GM18517 (cell line): ENCODE data around the gene ANKRD44.
"Not testable (repeated sequence)": the region's sequence is repeated elsewhere in the genome, so short reads cannot be mapped to it uniquely, and the experiment has no call there.

ENCODE experiments used
- ATAC-seq: cut with Tn5 transposase; IDR thresholded peaks from one replicate; pipeline ENCODE4 v1.9.1; 2021; ENCODE audit warnings: mild to moderate bottlenecking, moderate library complexity; ENCODE audit not compliant: unreplicated experiment

Gene ANKRD44

GRCh38 chr2:197310271-197310985 lies at the start of gene ANKRD44:
ANKRD44 (minus strand) TSS chr2:197310780; CDS start chr2:197310604, 176 bp downstream.
- peak; percentile 50 for ATAC-seq

GRCh38 chr2:197359859-197360258 lies 49.3 kb upstream of the ANKRD44 start:
- ATAC-seq = no peak

DNA sequence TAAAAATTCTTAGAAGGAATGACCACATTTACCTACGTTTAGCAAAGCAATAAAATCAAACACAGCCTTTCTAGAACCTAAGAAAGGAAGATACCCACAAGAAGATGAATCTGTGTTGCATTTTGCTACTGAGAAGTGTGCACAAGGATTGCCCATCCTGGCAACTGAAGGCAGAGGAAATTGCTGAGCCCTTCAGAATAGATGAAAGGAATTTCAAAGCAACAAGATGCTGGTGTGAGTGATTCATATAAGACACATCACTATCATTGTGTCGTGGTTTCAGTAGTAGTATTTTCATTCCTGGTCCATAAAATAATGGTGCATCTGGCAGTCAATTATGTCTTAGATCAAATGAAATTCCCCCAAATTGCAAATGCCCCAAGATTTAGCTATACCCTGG lies 48.4 kb upstream of the ANKRD44 start:
- no peak for ATAC-seq

- ATAC-seq = no peak
These were observed 47.4 kb upstream of the ANKRD44 start for GRCh38 chr2:197357986-197358385.

- no peak for ATAC-seq
These were observed 45.6 kb upstream of the ANKRD44 start for GRCh38 chr2:197356136-197356535.

GRCh38 chr2:197354169-197354558 lies 43.6 kb upstream of the ANKRD44 start:
- ATAC-seq = no peak

- no peak for ATAC-seq
These were observed 43.0 kb upstream of the ANKRD44 start for GRCh38 chr2:197353393-197354168.

- no peak for ATAC-seq
These were observed 39.1 kb upstream of the ANKRD44 start for GRCh38 chr2:197349699-197350098.

GRCh38 chr2:197348721-197349360 lies 38.3 kb upstream of the ANKRD44 start:
- ATAC-seq = no peak

DNA sequence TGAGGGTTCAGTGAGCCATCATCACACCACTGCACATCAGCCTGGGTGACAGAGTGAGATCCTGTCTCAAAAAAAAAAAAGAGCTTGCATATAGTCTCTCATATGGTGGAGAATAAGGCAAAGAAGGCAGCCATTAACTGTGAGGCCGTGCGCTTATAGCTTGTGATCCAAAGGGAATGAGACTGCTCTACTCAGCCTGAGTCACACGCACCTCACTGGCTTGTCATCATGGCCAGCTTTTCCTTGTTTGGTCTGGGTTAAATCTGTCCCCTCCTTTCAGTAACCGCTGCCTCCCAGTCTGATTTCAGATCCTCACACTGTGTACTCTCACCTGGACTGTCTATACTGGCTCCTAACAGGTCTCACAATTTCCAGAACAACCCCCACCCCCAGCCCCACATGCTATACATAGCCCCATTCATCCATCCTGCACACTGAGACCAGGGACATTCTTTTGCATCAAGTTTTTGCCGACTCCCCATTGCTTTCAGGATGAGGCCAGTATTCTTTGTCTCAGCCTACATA lies 35.3 kb upstream of the ANKRD44 start:
- no peak for ATAC-seq

GRCh38 chr2:197343968-197344367 lies 33.4 kb upstream of the ANKRD44 start:
- not testable (repeated sequence) for ATAC-seq

GRCh38 chr2:197340591-197340990 lies 30.0 kb upstream of the ANKRD44 start:
- no peak for ATAC-seq

DNA sequence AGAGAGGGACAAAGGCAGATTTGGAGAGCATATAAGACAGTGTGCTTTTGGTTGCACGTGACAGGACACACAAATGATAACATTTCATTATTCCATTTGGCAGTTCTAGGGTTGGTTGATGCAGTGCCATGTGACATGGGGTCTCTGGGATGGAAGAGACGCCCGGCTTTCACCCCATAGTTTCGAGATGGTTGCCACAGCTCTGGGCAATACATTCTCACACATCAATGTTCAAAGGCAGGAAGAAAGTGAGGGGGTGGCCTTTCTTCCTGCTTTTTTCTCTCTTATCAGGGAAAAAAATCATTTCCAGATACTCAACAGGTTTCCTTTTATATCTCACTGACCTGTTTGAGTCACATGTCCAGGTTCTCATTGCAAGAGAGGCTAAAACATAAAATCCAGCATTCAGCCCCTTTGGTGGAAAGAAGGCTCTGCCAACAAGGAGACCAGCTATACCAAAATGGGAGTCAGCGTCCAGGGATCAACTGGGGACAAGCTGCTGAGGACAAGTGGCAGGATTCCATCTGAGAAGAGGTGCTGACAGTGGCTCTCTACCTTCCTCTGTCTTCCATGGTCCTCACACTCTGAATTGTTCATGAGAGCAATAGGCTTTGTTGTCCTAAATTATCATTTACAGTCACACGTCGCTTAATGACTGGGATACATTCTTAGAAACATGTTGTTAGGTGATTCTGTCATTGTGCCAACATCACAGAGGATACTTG lies 29.1 kb upstream of the ANKRD44 start:
- ATAC-seq = no peak

DNA sequence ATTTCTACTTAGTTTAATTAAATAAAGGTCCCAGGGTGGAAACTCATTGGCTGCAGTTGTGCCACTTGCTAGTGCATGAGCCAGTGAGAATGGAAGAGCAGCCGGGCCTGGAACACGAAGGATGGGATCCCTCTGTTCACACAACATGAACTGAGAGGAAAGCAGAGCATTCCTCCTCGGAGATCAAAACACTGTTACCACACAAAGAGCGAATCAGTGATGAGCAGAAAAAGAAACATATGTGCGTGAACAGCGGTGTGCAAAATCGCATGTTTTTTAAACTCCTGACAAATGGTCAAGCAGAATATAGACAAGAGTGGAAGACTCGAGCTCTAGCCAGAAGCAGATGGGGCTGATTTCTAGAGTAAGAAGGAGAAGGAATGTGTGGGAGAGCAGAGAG lies 28.4 kb upstream of the ANKRD44 start:
- no peak for ATAC-seq

DNA sequence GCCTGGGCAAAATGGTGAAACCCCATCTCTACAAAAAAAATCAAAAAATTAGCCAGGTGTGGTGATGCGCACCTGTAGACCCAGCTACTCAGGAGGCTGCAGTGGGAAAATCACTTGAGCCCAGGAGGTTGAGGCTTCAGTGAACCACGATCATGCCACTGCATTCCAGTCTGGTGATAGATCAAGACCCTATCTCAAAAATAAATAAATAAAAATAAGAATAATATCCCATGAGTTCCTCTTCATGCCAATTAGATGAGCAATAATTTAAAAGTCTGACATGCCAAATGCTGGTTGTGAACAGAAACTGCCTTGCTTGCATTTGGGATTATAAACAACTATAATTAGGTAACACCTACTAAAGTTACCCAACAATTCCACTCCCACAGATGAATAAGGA lies 22.1 kb upstream of the ANKRD44 start:
- ATAC-seq = no peak

GRCh38 chr2:197328461-197328860 lies 17.9 kb upstream of the ANKRD44 start:
- no peak for ATAC-seq

DNA sequence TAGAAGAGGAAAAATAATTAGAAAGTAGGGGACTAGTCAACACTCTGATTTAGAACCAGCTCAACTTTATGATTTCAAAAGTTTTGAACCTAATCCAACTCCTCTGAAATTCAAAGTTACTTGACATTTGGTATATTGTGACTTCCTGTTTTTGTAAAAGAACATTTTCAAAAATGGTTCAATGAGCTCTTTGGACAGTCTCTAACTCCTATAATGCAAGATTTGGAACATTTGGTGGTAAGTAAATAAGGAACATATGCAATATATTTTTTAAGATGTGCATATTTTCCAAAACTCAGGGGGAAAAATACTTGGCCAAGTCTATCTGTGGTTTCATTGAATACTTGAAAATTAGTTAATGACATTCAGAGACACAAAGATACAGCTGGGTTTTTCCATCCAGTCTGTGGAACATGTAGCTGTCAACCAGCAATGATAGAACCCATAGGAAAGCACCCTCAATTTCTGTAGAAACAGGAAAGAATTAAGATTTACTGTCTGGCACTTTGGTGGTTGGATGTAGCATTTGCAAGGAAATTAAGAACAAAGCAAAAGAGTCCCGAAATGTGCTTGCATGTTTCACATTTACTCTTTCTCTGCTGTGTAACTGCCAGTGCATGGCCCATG lies 17.0 kb upstream of the ANKRD44 start:
- no peak for ATAC-seq

DNA sequence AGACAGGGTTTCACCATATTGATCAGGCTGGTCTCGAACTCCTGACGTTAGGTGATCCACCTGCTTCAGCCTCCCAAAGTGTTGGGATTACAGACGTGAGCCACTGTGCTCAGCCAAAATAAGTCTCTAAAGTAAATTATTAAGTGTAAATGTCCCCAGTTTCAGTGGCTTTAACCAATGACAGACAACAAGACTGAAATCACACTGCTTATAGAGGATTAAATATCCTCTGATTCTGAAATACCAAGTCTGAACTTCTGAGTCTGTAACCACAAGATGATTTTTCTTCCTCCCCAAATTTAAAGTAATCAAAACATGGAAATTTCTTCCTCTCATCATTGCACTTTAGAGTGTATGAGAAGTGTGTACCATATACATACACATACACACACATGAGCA lies 16.5 kb upstream of the ANKRD44 start:
- no peak for ATAC-seq

GRCh38 chr2:197324801-197325200 lies 14.2 kb upstream of the ANKRD44 start:
- ATAC-seq = peak; percentile 92
